ENCODE data around the gene DBN1. TPM values are rescaled to one million over a fixed set of nuclear protein-coding genes. Genes with fewer than 3 reads are reported as not detected.

The DBN1 gene
- total and polyA plus RNA-seq, 9 of the 15 experiments (the other 6 are each of a cell fraction or from before 2014, with no cell fraction given) = 0.25 to 87.2 (median 27.9) TPM

- TF ChIP-seq ZNF407 (IDR thresholded peaks at IDR 0.05; ENCODE audit: low read depth) (no peak), FOXK1 (CRISPR knock-in tag; IDR thresholded peaks at IDR 0.05; ENCODE audit: borderline replicate concordance) (no peak), MIER1 (IDR thresholded peaks at IDR 0.05; ENCODE audit: low read depth) (no peak), ZNF175 (CRISPR knock-in tag; IDR thresholded peaks at IDR 0.05; ENCODE audit: low read depth) (no peak), ASH1L (IDR thresholded peaks at IDR 0.05; ENCODE audit: borderline replicate concordance, low read depth, partially characterized antibody) (no peak), JUN (IDR thresholded peaks at IDR 0.05; ENCODE audit: borderline replicate concordance, low read depth, low read length) (peak; percentile 96), JUN (CRISPR knock-in tag; IDR thresholded peaks at IDR 0.05; ENCODE audit: borderline replicate concordance) (peak; percentile 93; the same call in 1 of the 2 replicates), MEF2A (IDR thresholded peaks at IDR 0.05; ENCODE audit: control insufficient read depth, low read depth, low read length) (no peak), ZBTB43 (CRISPR knock-in tag; IDR thresholded peaks at IDR 0.05) (no peak), RBM25 (IDR thresholded peaks at IDR 0.05; ENCODE audit: low read depth, low read length, severe bottlenecking) (no peak), GABPB2 (CRISPR knock-in tag; conservative IDR thresholded peaks at IDR 0.05) (no peak), ZBTB12 (CRISPR knock-in tag; IDR thresholded peaks at IDR 0.05) (peak; percentile 96), POLR3A (IDR thresholded peaks at IDR 0.05; ENCODE audit: borderline replicate concordance, extremely low read depth, insufficient read depth, insufficient read length) (no peak), SMAD1 (IDR thresholded peaks at IDR 0.05; ENCODE audit: low read depth, low read length, partially characterized antibody) (no peak), ZNF263 (CRISPR knock-in tag; IDR thresholded peaks at IDR 0.05; ENCODE audit: borderline replicate concordance) (peak; percentile 54; the same call in 1 of the 2 replicates), ZNF830 (CRISPR knock-in tag; IDR thresholded peaks at IDR 0.05) (no peak), HSF4 (CRISPR knock-in tag; IDR thresholded peaks at IDR 0.05; ENCODE audit: borderline replicate concordance) (no peak), C11orf30 (IDR thresholded peaks at IDR 0.05; ENCODE audit: low read depth) (no peak)
Measured at GRCh38 chr5:177454397-177455035, 18.9 kb downstream of the DBN1 start (continued).

Measured in K562 (cell line).